ENCODE results near the gene LCLAT1.
A peak's percentile ranks its signal among the peaks of the same experiment; 100 is the strongest.
"Not testable (repeated sequence)": the region's sequence is repeated elsewhere in the genome, so short reads cannot be mapped to it uniquely, and the experiment has no call there.

The LCLAT1 gene

DNA sequence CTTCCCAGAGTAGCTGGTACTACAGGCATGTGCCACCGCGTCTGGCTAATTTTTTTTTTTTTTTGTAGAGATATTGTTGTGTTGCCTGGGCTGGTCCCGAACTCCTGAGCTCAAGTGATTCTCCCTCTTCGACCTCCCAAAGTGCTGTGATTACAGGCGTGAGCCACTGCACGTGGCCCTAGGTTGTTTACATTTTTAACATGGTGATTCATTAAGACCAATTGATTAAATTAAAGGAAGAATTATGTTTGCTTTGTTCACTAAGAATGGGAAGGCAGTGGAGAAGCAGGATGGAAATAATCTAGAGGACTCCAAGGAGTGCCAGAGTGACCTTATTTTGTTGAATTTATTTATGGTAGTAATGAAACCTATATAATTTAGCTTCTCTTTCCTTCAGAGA is 7.5 kb downstream of the LCLAT1 start:
- DNase-seq (ENCODE audit: low read depth, low spot score), result no peak

- no peak for DNase-seq (ENCODE audit: low read depth, low spot score)
Measured at GRCh38 chr2:30455114-30455738, 8.2 kb downstream of the LCLAT1 start.

GRCh38 chr2:30456106-30456505 is 9.1 kb downstream of the LCLAT1 start:
- DNase-seq (ENCODE audit: low read depth, low spot score), result no peak

GRCh38 chr2:30456579-30456978 is 9.5 kb downstream of the LCLAT1 start:
- no peak for DNase-seq (ENCODE audit: low read depth, low spot score)

- DNase-seq (ENCODE audit: low read depth, low spot score), result no peak
Measured at GRCh38 chr2:30457296-30457695, 10.2 kb downstream of the LCLAT1 start.

DNA sequence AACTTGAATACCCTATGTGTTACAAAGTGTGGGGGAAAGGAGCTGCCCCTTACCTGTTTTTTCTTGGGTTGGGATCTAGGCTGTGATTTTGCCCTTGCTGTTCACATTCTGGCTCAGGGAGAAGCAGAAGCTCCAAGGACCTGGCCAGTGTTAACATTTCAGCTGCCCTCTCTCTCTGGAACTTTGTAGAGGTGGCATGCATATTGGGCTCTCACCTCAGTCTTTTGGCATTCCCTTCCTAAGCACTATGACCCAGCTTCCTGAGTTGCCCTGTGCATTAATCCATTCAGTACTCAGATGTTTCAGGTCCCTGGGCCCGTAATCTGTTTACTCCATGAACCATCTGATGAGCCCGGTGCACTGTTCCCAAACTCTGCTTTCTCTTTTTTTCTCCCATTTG is 12.1 kb downstream of the LCLAT1 start:
- DNase-seq (ENCODE audit: low read depth, low spot score), result no peak

DNA sequence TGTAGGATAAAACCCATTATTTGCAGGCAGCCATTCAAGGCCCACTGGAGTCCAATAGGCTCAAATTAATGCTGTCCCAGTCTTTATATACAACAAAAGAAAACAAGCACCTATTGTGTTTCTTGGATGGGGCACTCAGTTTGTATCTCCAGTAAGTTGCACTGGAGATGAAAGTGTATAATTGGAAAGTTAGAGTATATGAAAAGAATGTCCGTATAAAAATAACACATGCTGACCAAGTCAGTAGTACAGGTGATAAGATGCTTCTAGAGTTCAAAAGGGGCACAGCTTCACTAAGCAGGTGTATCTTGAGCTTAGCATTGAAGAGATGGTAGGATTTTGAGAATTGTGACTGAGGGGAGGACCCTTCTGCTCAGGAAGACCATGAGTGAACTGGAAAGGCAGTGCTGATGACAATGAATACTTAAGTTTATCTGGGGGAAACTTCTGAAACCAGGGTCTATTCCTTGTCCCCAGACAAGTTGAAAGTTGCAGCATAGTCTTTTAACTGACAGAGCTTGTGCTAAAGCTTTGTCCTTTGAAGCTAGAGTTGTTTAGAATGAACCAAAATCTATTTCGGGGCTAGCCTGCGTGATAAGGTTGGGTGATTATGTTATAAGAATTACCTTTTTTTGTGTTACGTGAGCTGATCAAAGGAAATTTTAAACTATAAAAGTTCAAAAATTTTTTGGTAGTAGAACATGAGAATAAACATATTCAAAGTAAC is 15.2 kb downstream of the LCLAT1 start:
- DNase-seq (ENCODE audit: low read depth, low spot score), result no peak

GRCh38 chr2:30463535-30463934 is 16.5 kb downstream of the LCLAT1 start:
- no peak for DNase-seq (ENCODE audit: low read depth, low spot score)

GRCh38 chr2:30464544-30465170 is 17.6 kb downstream of the LCLAT1 start:
- no peak for DNase-seq (ENCODE audit: low read depth, low spot score)

DNA sequence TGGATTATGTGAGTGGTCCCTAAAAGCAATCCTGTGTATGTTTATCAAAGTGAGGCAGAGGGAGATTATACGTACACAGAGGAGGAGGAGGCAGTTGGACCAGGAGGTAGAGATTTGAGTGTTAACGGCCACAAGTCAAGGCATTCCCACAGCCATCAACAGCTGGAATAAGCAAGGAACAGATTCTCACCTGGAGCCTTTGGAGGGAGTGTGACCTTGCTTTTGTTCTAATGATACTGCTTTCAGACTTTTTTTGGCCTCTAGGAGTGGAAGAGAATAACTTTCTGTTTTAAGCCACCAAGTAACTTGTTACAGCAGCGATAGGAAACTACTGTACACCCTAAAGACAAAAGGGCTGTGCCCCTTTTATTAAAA is 18.1 kb downstream of the LCLAT1 start:
- DNase-seq (ENCODE audit: low read depth, low spot score), result no peak

DNA sequence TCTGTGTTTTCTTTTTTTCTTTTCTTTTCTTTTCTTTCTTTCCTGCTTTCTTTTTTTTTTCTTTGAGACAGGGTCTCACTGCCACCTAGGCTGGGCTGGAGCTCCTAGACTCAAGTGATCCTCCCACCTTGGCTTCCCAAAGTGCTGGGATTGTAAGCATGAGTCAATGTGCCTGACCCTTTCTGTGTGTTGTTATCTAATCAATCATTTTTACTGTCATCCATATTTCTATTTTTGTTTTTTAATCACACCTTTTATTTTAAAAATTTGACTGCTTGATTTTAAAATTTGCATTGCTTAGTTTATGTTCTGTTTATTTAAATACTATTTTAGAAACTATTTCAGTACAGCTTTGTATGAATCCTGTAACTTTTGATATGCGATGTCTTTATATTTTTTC is 19.2 kb downstream of the LCLAT1 start:
- DNase-seq (ENCODE audit: low read depth, low spot score), result no peak

DNA sequence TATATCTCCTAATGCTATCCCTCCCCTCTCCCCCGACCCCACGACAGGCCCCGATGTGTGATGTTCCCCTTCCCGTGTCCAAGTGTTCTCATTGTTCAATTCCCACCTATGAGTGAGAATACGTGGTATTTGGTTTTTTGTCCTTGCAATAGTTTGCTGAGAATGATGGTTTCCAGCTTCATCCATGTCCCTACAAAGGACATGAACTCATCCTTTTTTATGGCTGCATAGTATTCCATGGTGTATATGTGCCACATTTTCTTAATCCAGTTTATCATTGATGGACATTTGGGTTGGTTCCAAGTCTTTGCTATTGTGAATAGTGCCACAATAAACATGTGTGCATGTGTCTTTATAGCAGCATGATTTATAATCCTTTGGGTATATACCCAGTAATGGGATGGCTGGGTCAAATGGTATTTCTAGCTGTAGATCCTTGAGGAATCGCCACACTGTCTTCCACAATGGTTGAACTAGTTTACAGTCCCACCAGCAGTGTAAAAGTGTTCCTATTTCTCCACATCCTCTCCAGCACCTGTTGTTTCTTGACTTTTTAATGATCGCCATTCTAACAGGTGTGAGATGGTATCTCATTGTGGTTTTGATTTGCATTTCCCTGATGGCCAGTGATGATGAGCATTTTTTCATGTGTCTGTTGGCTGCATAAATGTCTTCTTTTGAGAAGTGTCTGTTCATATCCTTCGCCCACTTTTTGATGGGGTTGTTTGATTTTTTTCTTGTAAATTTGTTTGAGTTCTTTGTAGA is 20.2 kb downstream of the LCLAT1 start:
- not testable (repeated sequence) for DNase-seq (ENCODE audit: low read depth, low spot score)

DNA sequence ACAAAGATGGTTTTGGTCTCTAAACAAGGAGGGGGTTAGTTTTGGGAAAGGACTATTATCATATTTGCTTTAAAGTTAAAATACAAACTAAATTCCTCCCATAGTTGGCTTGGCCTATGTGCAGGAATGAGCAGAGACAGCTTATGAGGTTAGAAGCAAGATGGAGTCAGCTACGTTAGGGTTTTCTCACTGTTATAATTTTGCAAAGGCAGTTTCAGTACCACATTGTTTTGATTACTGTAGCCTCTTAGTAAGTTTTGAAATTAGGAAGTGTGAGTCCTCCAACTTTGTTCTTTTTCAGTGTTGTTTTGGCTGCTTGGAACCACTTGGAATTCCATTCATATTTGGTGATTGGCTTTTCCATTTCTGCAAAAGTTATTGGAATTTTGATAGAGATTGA is 23.4 kb downstream of the LCLAT1 start:
- DNase-seq (ENCODE audit: low read depth, low spot score), result no peak

- DNase-seq (ENCODE audit: low read depth, low spot score), result no peak
Measured at GRCh38 chr2:30472326-30472725, 25.3 kb downstream of the LCLAT1 start.

DNA sequence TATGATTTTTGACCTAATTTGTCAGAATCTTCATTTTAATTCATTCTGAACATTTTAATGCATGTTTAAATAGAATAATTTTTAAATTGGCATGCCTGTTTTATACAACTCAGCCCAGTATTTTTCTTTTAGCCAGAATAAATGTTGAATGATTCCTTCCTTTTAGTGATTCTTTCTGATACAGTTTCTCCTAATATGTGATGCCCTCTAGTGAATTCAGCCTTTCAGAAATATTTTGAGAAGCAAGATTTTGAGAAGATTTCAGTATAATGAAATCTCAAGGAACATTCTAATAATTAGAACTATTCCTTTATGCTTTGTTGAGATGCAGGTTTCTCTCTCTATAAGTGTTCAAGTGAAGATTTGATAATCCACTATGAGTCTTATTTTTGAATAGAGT is 28.5 kb downstream of the LCLAT1 start:
- no peak for DNase-seq (ENCODE audit: low read depth, low spot score)

- no peak for DNase-seq (ENCODE audit: low read depth, low spot score)
Measured at GRCh38 chr2:30476636-30477035, 29.6 kb downstream of the LCLAT1 start.

- DNase-seq (ENCODE audit: low read depth, low spot score), result no peak
Measured at GRCh38 chr2:30480703-30481322, 33.8 kb downstream of the LCLAT1 start.

- DNase-seq (ENCODE audit: low read depth, low spot score), result peak; percentile 11
Measured at GRCh38 chr2:30481323-30481800, 34.3 kb downstream of the LCLAT1 start.

- DNase-seq (ENCODE audit: low read depth, low spot score), result no peak
Measured at GRCh38 chr2:30482011-30482410, 35.0 kb downstream of the LCLAT1 start.

DNA sequence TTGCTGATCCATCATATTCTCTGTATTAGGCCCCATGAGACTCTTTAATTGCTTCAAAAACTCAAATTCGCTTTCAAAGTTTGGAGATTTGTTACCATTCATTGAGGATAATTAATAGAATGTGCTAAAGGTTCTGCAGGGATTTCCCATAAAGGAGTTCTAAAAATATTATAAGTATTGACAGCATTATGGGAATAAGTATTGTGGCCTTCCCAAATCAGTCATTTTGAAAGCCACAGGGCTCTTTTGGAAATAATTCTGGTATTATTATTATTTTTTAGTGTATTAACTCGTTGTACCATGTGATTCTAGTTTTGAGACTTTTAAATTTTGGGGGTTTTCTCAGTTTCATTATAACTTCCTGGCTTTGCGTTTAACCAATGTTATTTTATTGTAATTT is 37.1 kb downstream of the LCLAT1 start:
- no peak for DNase-seq (ENCODE audit: low read depth, low spot score)

- no peak for DNase-seq (ENCODE audit: low read depth, low spot score)
Measured at GRCh38 chr2:30484995-30485394, 37.9 kb downstream of the LCLAT1 start.

DNA sequence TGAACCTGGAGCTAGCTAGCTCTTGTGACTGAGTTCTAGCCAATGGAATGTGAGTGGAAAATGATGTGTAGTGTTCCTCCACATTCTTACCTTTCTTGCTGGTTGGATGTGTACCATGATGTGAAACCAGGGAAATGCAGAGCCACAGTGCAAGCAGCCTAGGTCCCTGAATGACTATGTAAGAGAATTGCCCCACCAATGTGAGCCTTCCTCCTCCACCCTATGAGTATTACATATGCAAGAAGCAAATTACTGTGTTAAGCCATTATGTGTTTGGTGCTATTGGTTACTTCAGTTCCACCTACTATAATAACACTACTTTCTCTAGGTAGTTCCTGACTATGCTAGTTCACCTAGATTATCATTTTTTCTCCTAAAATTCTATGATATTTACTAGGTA is 39.6 kb downstream of the LCLAT1 start:
- DNase-seq (ENCODE audit: low read depth, low spot score), result no peak

Measured in astrocyte of the hippocampus (primary cell).